ENCODE measurements around the gene ZCCHC2. TPM values are rescaled to one million over a fixed set of nuclear protein-coding genes. Genes with fewer than 3 reads are reported as not detected.

Gene ZCCHC2
- total and polyA plus RNA-seq, 2 experiments from 2014 or later = 3.3 to 14.9 TPM

GRCh38 chr18:62505669-62506494 lies 16.9 kb upstream of the ZCCHC2 start:
- Histone ChIP-seq H3K27ac (no peak overlapping the region), H3K36me3 (replicated peaks; ENCODE audit: insufficient read depth, low read depth) (no peaks in the 10 kb centered on the region), H3K4me1 (ENCODE audit: insufficient read depth) (no peaks in the 10 kb centered on the region), H3K9me3 (ENCODE audit: low read depth) (no peaks in the 10 kb centered on the region), H3K79me2 (no peaks in the 10 kb centered on the region), H3K27me3 (no peaks in the 10 kb centered on the region), H3K4me3 (no peak overlapping the region), H3K4me2 (peak overlapping the region; percentile 61), H4K20me1 (ENCODE audit: insufficient read depth, poor library complexity, severe bottlenecking) (no peaks in the 10 kb centered on the region), H2AFZ (peak overlapping the region; percentile 49), H3K9me2 (replicated peaks; ENCODE audit: insufficient read depth) (no peaks in the 10 kb centered on the region)
- 87% methylated on average over 8 of the region's 8 CpGs for WGBS (ENCODE audit: low lambda C conversion rate, missing lambda C conversion rate)
- TF ChIP-seq CTCF (IDR thresholded peaks at IDR 0.05; ENCODE audit: poor library complexity) (no peak), EZH2phosphoT487 (IDR thresholded peaks at IDR 0.05; ENCODE audit: low read depth, severe bottlenecking, unreplicated experiment) (no peak), EZH2 (IDR thresholded peaks at IDR 0.05; ENCODE audit: borderline replicate concordance) (no peak)
- DNase-seq (ENCODE audit: low spot score) = no peak

GRCh38 chr18:62506495-62507143 lies 16.2 kb upstream of the ZCCHC2 start:
- peak overlapping the region; percentile 49 for H2AFZ ChIP-seq
- H3K9me3 ChIP-seq (ENCODE audit: low read depth) = peaks cover 1% of the 10 kb centered on the region
- H4K20me1 ChIP-seq (ENCODE audit: insufficient read depth, poor library complexity, severe bottlenecking) = no peaks in the 10 kb centered on the region
- DNase-seq (ENCODE audit: low spot score) = no peak
- H3K4me3 ChIP-seq = no peak overlapping the region
- H3K9me2 ChIP-seq (replicated peaks; ENCODE audit: insufficient read depth) = no peaks in the 10 kb centered on the region
- H3K79me2 ChIP-seq = no peaks in the 10 kb centered on the region
- no peaks in the 10 kb centered on the region for H3K27me3 ChIP-seq
- peak overlapping the region; percentile 61 for H3K4me2 ChIP-seq
- no peaks in the 10 kb centered on the region for H3K36me3 ChIP-seq (replicated peaks; ENCODE audit: insufficient read depth, low read depth)
- TF ChIP-seq CTCF (IDR thresholded peaks at IDR 0.05; ENCODE audit: poor library complexity) = no peak
- TF ChIP-seq EZH2phosphoT487 (IDR thresholded peaks at IDR 0.05; ENCODE audit: low read depth, severe bottlenecking, unreplicated experiment) = no peak
- 82% methylated on average over 7 of the region's 7 CpGs for WGBS (ENCODE audit: low lambda C conversion rate, missing lambda C conversion rate)
- H3K4me1 ChIP-seq (ENCODE audit: insufficient read depth) = no peaks in the 10 kb centered on the region
- H3K27ac ChIP-seq = peak overlapping the region; percentile 43

- WGBS (ENCODE audit: low lambda C conversion rate, missing lambda C conversion rate) = 63% methylated on average over 1 of the region's 1 CpG
- H3K27ac ChIP-seq = no peak overlapping the region
- no peak for DNase-seq (ENCODE audit: low spot score)
- H3K9me3 ChIP-seq (ENCODE audit: low read depth) = peaks cover 25% of the 10 kb centered on the region
- no peak overlapping the region for H2AFZ ChIP-seq
- TF ChIP-seq EZH2 (IDR thresholded peaks at IDR 0.05; ENCODE audit: borderline replicate concordance) = no peak
- no peak for TF ChIP-seq EZH2phosphoT487 (IDR thresholded peaks at IDR 0.05; ENCODE audit: low read depth, severe bottlenecking, unreplicated experiment)
- TF ChIP-seq CTCF (IDR thresholded peaks at IDR 0.05; ENCODE audit: poor library complexity) = no peak
- H3K27me3 ChIP-seq = no peaks in the 10 kb centered on the region
- no peaks in the 10 kb centered on the region for H3K36me3 ChIP-seq (replicated peaks; ENCODE audit: insufficient read depth, low read depth)
- no peaks in the 10 kb centered on the region for H3K9me2 ChIP-seq (replicated peaks; ENCODE audit: insufficient read depth)
- peak overlapping the region; percentile 45 for H3K4me2 ChIP-seq
- no peaks in the 10 kb centered on the region for H4K20me1 ChIP-seq (ENCODE audit: insufficient read depth, poor library complexity, severe bottlenecking)
- no peaks in the 10 kb centered on the region for H3K4me1 ChIP-seq (ENCODE audit: insufficient read depth)
- no peaks in the 10 kb centered on the region for H3K79me2 ChIP-seq
- no peak overlapping the region for H3K4me3 ChIP-seq
Measured at GRCh38 chr18:62509779-62510178, 13.0 kb upstream of the ZCCHC2 start.

Data from hepatocyte (in vitro differentiated cells).